PFSK-1 (cell line): Measurements from ENCODE around the gene C1orf21.

Source experiments
- FOXP2 ChIP-seq: optimal IDR thresholded peaks from 2 replicates; pipeline ENCODE3; 2011; ENCODE audit warnings: borderline replicate concordance, control low read depth, inconsistent platforms; ENCODE audit not compliant: insufficient read depth; ENCODE audit errors: extremely low read length, extremely low read depth
- POLR2AphosphoS5 ChIP-seq: IDR thresholded peaks from 2 replicates; pipeline ENCODE4 v1.6.1; 2012; ENCODE audit warnings: low read depth, mild to moderate bottlenecking, control low read depth, low read length, moderate library complexity
- REST ChIP-seq, 2 experiments: IDR thresholded peaks; 2 replicates each; pipeline versions ENCODE4 v1.6.1 to v1.8.0; 2011 to 2012; ENCODE audit warnings: low read depth in 2 of 2, low read length in 2 of 2, control low read depth in 1 of 2, inconsistent platforms in 1 of 2, mild to moderate bottlenecking in 1 of 2, moderate library complexity in 1 of 2; ENCODE audit not compliant: insufficient read depth in 1 of 2
- SIN3A ChIP-seq: IDR thresholded peaks from 2 replicates; pipeline ENCODE4 v1.6.1; 2012; ENCODE audit warnings: mild to moderate bottlenecking, low read length, moderate library complexity, borderline replicate concordance; ENCODE audit not compliant: insufficient read depth
- TAF1 ChIP-seq: IDR thresholded peaks from 2 replicates; pipeline ENCODE4 v1.6.1; 2012; ENCODE audit warnings: low read length, control low read depth, borderline replicate concordance; ENCODE audit not compliant: insufficient read depth

- no peak for TF ChIP-seq POLR2AphosphoS5
- TF ChIP-seq TAF1, result no peak
- TF ChIP-seq REST (IDR thresholded peaks at IDR 0.05; ENCODE audit: insufficient read depth in 1 of 2, low read depth in 2 of 2, low read length in 2 of 2), result no peak
- no peak for TF ChIP-seq SIN3A
- no peak for TF ChIP-seq FOXP2
Measured at GRCh38 chr1:184567009-184567408, 180.2 kb downstream of the C1orf21 start.
